Mesothelial cell of epicardium (in vitro differentiated cells): ENCODE data around the gene GPR151. TPM values are rescaled to one million over a fixed set of nuclear protein-coding genes. Genes with fewer than 3 reads are reported as not detected.

Source experiments
- DNase-seq, 2 experiments: peaks; one replicate each; pipeline ENCODE4 v3.0.0; 2021; ENCODE audit warnings: low spot score in 2 of 2; ENCODE audit not compliant: unreplicated experiment in 2 of 2
- H3K27ac Mint-ChIP-seq: 2 replicates; pipeline ENCODE4 v1.8.0; 2021; ENCODE audit warnings: mixed read lengths
- H3K27me3 Mint-ChIP-seq: 2 replicates; pipeline ENCODE4 v1.8.0; 2021; ENCODE audit warnings: low read depth, mixed read lengths
- H3K36me3 Mint-ChIP-seq: 2 replicates; pipeline ENCODE4 v1.8.0; 2021; ENCODE audit warnings: mixed read lengths
- H3K4me1 Mint-ChIP-seq: 2 replicates; pipeline ENCODE4 v1.8.0; 2021; ENCODE audit warnings: mixed read lengths
- H3K4me3 Mint-ChIP-seq: 2 replicates; pipeline ENCODE4 v1.8.0; 2021; ENCODE audit warnings: mild to moderate bottlenecking, moderate library complexity, mixed read lengths
- H3K9me3 Mint-ChIP-seq: 2 replicates; pipeline ENCODE4 v1.8.0; 2021; ENCODE audit warnings: mixed read lengths
- CTCF ChIP-seq: fragments of 200-600 bp; sonication (generic); IDR thresholded peaks from one replicate; pipeline ENCODE4 v1.5.0; 2021; ENCODE audit warnings: antibody characterized with exemption; ENCODE audit not compliant: unreplicated experiment
- total RNA-seq: library from RNA; stranded (reverse); gene quantifications from 3 replicates; pipeline ENCODE4 v1.2.1, GENCODE V29; 2021

The GPR151 gene
- total RNA-seq, 1 donor from 2014 or later, result not detected

- Mint-ChIP-seq H3K4me3 (no peak overlapping the region), H3K9me3 (no peaks in the 10 kb centered on the region), H3K27me3 (no peaks in the 10 kb centered on the region), H3K27ac (no peak overlapping the region), H3K36me3 (peaks cover 43% of the 10 kb centered on the region), H3K4me1 (no peaks in the 10 kb centered on the region)
- DNase-seq, result no peak
- no peak for TF ChIP-seq CTCF
Measured at GRCh38 chr5:146475906-146476305, 40.1 kb downstream of the GPR151 start.

GRCh38 chr5:146475190-146475780 is 40.7 kb downstream of the GPR151 start:
- H3K4me3 Mint-ChIP-seq, result no peak overlapping the region

GRCh38 chr5:146474065-146474464 is 41.9 kb downstream of the GPR151 start:
- no peak for TF ChIP-seq CTCF
- Mint-ChIP-seq H3K27ac (no peak overlapping the region), H3K4me3 (no peak overlapping the region), H3K27me3 (no peaks in the 10 kb centered on the region), H3K9me3 (no peaks in the 10 kb centered on the region), H3K4me1 (no peaks in the 10 kb centered on the region), H3K36me3 (peaks cover 44% of the 10 kb centered on the region)
- DNase-seq, result no peak

More at GRCh38 chr5:146475190-146475780, 40.7 kb downstream of the GPR151 start:
- TF ChIP-seq CTCF, result peak; percentile 43
- H3K27ac Mint-ChIP-seq, result no peak overlapping the region
- DNase-seq, result no peak
- H3K9me3 Mint-ChIP-seq, result no peaks in the 10 kb centered on the region
- H3K27me3 Mint-ChIP-seq, result no peaks in the 10 kb centered on the region
- peaks cover 46% of the 10 kb centered on the region for H3K36me3 Mint-ChIP-seq
- no peaks in the 10 kb centered on the region for H3K4me1 Mint-ChIP-seq

- Mint-ChIP-seq H3K27ac (no peak overlapping the region), H3K27me3 (no peaks in the 10 kb centered on the region), H3K4me1 (peaks cover 12% of the 10 kb centered on the region), H3K4me3 (no peak overlapping the region), H3K36me3 (peaks cover 38% of the 10 kb centered on the region), H3K9me3 (no peaks in the 10 kb centered on the region)
- DNase-seq, result no peak
- no peak for TF ChIP-seq CTCF
Measured at GRCh38 chr5:146467760-146468159, 48.2 kb downstream of the GPR151 start.

- TF ChIP-seq CTCF, result no peak
- Mint-ChIP-seq H3K27me3 (no peaks in the 10 kb centered on the region), H3K4me3 (no peak overlapping the region), H3K27ac (peak overlapping the region; percentile 60), H3K9me3 (no peaks in the 10 kb centered on the region), H3K4me1 (peaks cover 12% of the 10 kb centered on the region), H3K36me3 (peaks cover 33% of the 10 kb centered on the region)
- DNase-seq, result no peak
Measured at GRCh38 chr5:146466521-146467349, 49.3 kb downstream of the GPR151 start.
